ENCODE measurements around the gene MPG.

DNA sequence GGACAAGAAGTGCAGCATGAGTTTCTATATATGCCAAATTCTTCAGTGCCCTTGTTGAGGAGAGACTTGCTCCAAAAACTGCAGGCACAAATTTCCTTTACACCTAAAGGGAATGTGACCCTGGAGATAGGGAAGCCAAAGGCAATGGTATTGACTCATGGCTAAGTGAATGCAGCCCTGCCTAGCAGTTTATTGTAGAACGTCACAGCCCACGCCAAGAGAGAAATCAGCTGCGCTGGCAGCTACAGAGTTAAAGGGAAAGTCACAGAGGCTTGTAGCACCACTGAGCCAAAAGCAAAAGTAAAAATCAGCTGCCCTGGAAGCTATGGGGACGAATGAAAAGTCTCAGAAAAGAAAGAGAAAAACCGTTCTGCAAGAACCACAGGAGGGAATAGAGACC is 34.7 kb upstream of the MPG start:
- no peak for TF ChIP-seq RAD21 (IDR thresholded peaks at IDR 0.05; ENCODE audit: low read depth)
- TF ChIP-seq POLR2A (IDR thresholded peaks at IDR 0.05; ENCODE audit: borderline replicate concordance, extremely low read depth, insufficient read depth, insufficient read length): no peak
- TF ChIP-seq, protein P1, sequence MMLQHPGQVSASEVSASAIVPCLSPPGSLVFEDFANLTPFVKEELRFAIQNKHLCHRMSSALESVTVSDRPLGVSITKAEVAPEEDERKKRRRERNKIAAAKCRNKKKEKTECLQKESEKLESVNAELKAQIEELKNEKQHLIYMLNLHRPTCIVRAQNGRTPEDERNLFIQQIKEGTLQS (IDR thresholded peaks at IDR 0.05): no peak
- no peak for TF ChIP-seq EZH2 (IDR thresholded peaks at IDR 0.05)
- TF ChIP-seq, protein P2, sequence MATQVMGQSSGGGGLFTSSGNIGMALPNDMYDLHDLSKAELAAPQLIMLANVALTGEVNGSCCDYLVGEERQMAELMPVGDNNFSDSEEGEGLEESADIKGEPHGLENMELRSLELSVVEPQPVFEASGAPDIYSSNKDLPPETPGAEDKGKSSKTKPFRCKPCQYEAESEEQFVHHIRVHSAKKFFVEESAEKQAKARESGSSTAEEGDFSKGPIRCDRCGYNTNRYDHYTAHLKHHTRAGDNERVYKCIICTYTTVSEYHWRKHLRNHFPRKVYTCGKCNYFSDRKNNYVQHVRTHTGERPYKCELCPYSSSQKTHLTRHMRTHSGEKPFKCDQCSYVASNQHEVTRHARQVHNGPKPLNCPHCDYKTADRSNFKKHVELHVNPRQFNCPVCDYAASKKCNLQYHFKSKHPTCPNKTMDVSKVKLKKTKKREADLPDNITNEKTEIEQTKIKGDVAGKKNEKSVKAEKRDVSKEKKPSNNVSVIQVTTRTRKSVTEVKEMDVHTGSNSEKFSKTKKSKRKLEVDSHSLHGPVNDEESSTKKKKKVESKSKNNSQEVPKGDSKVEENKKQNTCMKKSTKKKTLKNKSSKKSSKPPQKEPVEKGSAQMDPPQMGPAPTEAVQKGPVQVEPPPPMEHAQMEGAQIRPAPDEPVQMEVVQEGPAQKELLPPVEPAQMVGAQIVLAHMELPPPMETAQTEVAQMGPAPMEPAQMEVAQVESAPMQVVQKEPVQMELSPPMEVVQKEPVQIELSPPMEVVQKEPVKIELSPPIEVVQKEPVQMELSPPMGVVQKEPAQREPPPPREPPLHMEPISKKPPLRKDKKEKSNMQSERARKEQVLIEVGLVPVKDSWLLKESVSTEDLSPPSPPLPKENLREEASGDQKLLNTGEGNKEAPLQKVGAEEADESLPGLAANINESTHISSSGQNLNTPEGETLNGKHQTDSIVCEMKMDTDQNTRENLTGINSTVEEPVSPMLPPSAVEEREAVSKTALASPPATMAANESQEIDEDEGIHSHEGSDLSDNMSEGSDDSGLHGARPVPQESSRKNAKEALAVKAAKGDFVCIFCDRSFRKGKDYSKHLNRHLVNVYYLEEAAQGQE (IDR thresholded peaks at IDR 0.05; ENCODE audit: low read depth): no peak
- TF ChIP-seq SRF (IDR thresholded peaks at IDR 0.05; ENCODE audit: low read depth): no peak
- TF ChIP-seq, protein P3, sequence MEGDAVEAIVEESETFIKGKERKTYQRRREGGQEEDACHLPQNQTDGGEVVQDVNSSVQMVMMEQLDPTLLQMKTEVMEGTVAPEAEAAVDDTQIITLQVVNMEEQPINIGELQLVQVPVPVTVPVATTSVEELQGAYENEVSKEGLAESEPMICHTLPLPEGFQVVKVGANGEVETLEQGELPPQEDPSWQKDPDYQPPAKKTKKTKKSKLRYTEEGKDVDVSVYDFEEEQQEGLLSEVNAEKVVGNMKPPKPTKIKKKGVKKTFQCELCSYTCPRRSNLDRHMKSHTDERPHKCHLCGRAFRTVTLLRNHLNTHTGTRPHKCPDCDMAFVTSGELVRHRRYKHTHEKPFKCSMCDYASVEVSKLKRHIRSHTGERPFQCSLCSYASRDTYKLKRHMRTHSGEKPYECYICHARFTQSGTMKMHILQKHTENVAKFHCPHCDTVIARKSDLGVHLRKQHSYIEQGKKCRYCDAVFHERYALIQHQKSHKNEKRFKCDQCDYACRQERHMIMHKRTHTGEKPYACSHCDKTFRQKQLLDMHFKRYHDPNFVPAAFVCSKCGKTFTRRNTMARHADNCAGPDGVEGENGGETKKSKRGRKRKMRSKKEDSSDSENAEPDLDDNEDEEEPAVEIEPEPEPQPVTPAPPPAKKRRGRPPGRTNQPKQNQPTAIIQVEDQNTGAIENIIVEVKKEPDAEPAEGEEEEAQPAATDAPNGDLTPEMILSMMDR (IDR thresholded peaks at IDR 0.05 in 2 of 3, conservative IDR thresholded peaks at IDR 0.05 in 1 of 3; ENCODE audit: borderline replicate concordance in 1 of 3, insufficient read depth in 1 of 3, low read depth in 2 of 3, low read length in 2 of 3): no peak
- TF ChIP-seq, protein P4, sequence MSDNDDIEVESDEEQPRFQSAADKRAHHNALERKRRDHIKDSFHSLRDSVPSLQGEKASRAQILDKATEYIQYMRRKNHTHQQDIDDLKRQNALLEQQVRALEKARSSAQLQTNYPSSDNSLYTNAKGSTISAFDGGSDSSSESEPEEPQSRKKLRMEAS (IDR thresholded peaks at IDR 0.05): no peak
- TF ChIP-seq EZH2phosphoT487 (IDR thresholded peaks at IDR 0.05; ENCODE audit: borderline replicate concordance): no peak
- TF ChIP-seq TCF7L2 (IDR thresholded peaks at IDR 0.05; ENCODE audit: borderline replicate concordance, extremely low read depth, insufficient read depth, insufficient read length): no peak
- TF ChIP-seq SP1 (IDR thresholded peaks at IDR 0.05; ENCODE audit: low read depth): no peak
- TF ChIP-seq JUND (IDR thresholded peaks at IDR 0.05): no peak
